Endodermal cell (in vitro differentiated cells): ENCODE measurements around the gene SLC35E3. TPM values are rescaled to one million over a fixed set of nuclear protein-coding genes. Genes with fewer than 3 reads are reported as not detected.

Experiments
- DNase-seq: peaks from one replicate; pipeline ENCODE4 v3.0.0-alpha.2; 2017
- H3K27ac ChIP-seq: 2 replicates; pipeline ENCODE4 v1.5.1; 2013; ENCODE audit warnings: mild to moderate bottlenecking, low read depth, low read length, moderate library complexity
- H3K27me3 ChIP-seq: 2 replicates; pipeline ENCODE4 v1.6.1; 2013; ENCODE audit warnings: mild to moderate bottlenecking, low read length, moderate library complexity; ENCODE audit not compliant: insufficient read depth, control insufficient read depth, poor library complexity, severe bottlenecking
- H3K36me3 ChIP-seq: 2 replicates; pipeline ENCODE4 v1.7.0; 2013; ENCODE audit warnings: mild to moderate bottlenecking, low read length, moderate library complexity; ENCODE audit not compliant: control insufficient read depth, insufficient read depth
- H3K4me1 ChIP-seq: one replicate; pipeline ENCODE4 v1.7.0; 2013; ENCODE audit warnings: low read length; ENCODE audit not compliant: control insufficient read depth, insufficient read depth
- H3K4me3 ChIP-seq: 2 replicates; pipeline ENCODE4 v1.5.1; 2013; ENCODE audit warnings: mild to moderate bottlenecking, low read length, moderate library complexity
- H3K9ac ChIP-seq: 2 replicates; pipeline ENCODE4 v1.6.1; 2013; ENCODE audit warnings: mild to moderate bottlenecking, low read length, moderate library complexity; ENCODE audit not compliant: poor library complexity, severe bottlenecking; ENCODE audit errors: extremely low read depth
- H3K9me3 ChIP-seq: 2 replicates; pipeline ENCODE4 v1.6.1; 2013; ENCODE audit warnings: mild to moderate bottlenecking, low read length, moderate library complexity; ENCODE audit not compliant: control insufficient read depth
- H3K27ac Mint-ChIP-seq: 2 replicates; pipeline ENCODE4 v1.8.0; 2020; ENCODE audit warnings: mixed read lengths
- H3K27me3 Mint-ChIP-seq: 2 replicates; pipeline ENCODE4 v1.8.0; 2021; ENCODE audit warnings: mild to moderate bottlenecking, mixed read lengths; ENCODE audit not compliant: insufficient read depth
- H3K36me3 Mint-ChIP-seq: 2 replicates; pipeline ENCODE4 v1.8.0; 2020; ENCODE audit warnings: low read depth, mixed read lengths
- H3K4me1 Mint-ChIP-seq: 2 replicates; pipeline ENCODE4 v1.8.0; 2020; ENCODE audit warnings: mixed read lengths
- H3K4me3 Mint-ChIP-seq: 2 replicates; pipeline ENCODE4 v1.8.0; 2020; ENCODE audit warnings: mild to moderate bottlenecking, moderate library complexity, mixed read lengths
- H3K9me3 Mint-ChIP-seq: 2 replicates; pipeline ENCODE4 v1.8.0; 2020; ENCODE audit warnings: mild to moderate bottlenecking, mixed read lengths
- CTCF ChIP-seq: fragments of 200-600 bp; sonication (generic); conservative IDR thresholded peaks from 2 replicates; pipeline ENCODE4 v1.5.0; 2021; ENCODE audit warnings: antibody characterized with exemption, mild to moderate bottlenecking
- WGBS, 2 experiments: methylation state at CpG; one replicate each; pipeline versions ENCODE4 v1.1.5 to v1.1.7; 2013; ENCODE audit warnings: missing lambda C conversion rate in 2 of 2, mixed read lengths in 1 of 2; ENCODE audit not compliant: insufficient coverage in 1 of 2, insufficient read length in 1 of 2; 5-methylcytosine and 5-hydroxymethylcytosine counted together
- total RNA-seq, 2 donors: library from RNA; stranded (reverse); fragmentation: NEBNext Ultra II Directional in 1 of 2; extraction: Animal tissue kit (Norgen Biotek cat#: 25700) in 1 of 2; gene quantifications; 2 replicates in 1 of 2; 3 replicates in 1 of 2; pipeline ENCODE4 v1.2.1, GENCODE V29; 2021

Gene SLC35E3
- total RNA-seq, 2 donors from 2014 or later: 12.6 to 12.7 TPM

- no peaks in the 10 kb centered on the region for H3K9me3 Mint-ChIP-seq
- no peak overlapping the region for H3K9ac ChIP-seq
Observed at GRCh38 chr12:68749861-68750260, 3.9 kb downstream of the SLC35E3 start.

GRCh38 chr12:68750506-68750905 is 4.5 kb downstream of the SLC35E3 start:
- no peaks in the 10 kb centered on the region for H3K27me3 ChIP-seq
- no peaks in the 10 kb centered on the region for H3K27me3 Mint-ChIP-seq
- no peak overlapping the region for H3K9ac ChIP-seq
- WGBS, 2 experiments: 80 to 81% methylated on average over 3 to 4 of the region's 4 CpGs
- H3K9me3 Mint-ChIP-seq: no peaks in the 10 kb centered on the region
- H3K9me3 ChIP-seq: no peaks in the 10 kb centered on the region
- peaks cover 51% of the 10 kb centered on the region for H3K36me3 ChIP-seq
- DNase-seq: peak; percentile 55
- no peak overlapping the region for H3K27ac ChIP-seq
- H3K27ac Mint-ChIP-seq: no peak overlapping the region
- H3K4me3 ChIP-seq: no peak overlapping the region
- peaks cover 8% of the 10 kb centered on the region for H3K4me1 Mint-ChIP-seq
- TF ChIP-seq CTCF: no peak
- H3K36me3 Mint-ChIP-seq: peaks cover 28% of the 10 kb centered on the region
- no peak overlapping the region for H3K4me3 Mint-ChIP-seq
- H3K4me1 ChIP-seq: no peaks in the 10 kb centered on the region

More at GRCh38 chr12:68749861-68750260, 3.9 kb downstream of the SLC35E3 start:
- H3K4me3 Mint-ChIP-seq: no peak overlapping the region
- WGBS, 2 experiments: 92 to 100% methylated on average over 3 to 4 of the region's 4 CpGs
- peaks cover 8% of the 10 kb centered on the region for H3K4me1 Mint-ChIP-seq
- Histone ChIP-seq H3K36me3 (peaks cover 45% of the 10 kb centered on the region), H3K4me3 (no peak overlapping the region), H3K27me3 (no peaks in the 10 kb centered on the region), H3K9me3 (no peaks in the 10 kb centered on the region), H3K27ac (no peak overlapping the region), H3K4me1 (no peaks in the 10 kb centered on the region)
- peak overlapping the region; percentile 5 for H3K27ac Mint-ChIP-seq
- H3K36me3 Mint-ChIP-seq: peaks cover 23% of the 10 kb centered on the region
- no peak for TF ChIP-seq CTCF
- no peaks in the 10 kb centered on the region for H3K27me3 Mint-ChIP-seq
- no peak for DNase-seq

DNA sequence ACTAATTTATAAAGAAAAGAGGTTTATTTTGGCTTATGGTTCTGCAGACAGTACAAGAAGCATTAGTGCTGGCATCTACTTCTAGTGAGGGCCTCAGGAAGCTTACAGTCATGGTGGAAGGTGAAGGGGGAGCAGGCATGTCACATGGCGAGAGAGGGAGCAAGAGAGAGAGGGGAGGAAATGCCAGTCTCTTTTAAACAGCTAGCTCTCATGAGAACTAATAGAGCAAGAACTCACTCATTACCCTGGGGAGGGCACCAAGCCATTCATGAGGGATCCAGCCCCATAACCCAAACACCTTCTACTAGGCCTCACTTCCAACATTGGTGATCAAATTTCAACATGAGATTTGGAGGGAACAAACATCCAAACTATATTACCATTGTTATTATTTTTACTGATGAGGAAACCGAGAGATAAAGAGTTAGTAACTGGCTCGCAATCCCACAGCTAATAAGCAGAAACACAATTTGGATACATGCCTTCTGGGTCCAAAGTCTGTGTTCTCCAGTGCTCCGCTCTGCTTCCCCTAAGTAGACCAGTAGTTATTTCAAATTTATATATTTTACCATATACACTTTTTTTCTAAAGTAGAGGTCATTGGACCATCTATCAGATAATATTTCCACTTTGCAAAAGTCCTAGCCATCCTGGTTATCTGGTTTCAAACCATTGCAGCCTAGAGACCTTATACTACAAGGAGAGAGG is 9.7 kb downstream of the SLC35E3 start:
- Mint-ChIP-seq H3K4me1 (no peaks in the 10 kb centered on the region), H3K27me3 (no peaks in the 10 kb centered on the region), H3K36me3 (peaks cover 66% of the 10 kb centered on the region), H3K4me3 (no peak overlapping the region), H3K27ac (no peak overlapping the region), H3K9me3 (no peaks in the 10 kb centered on the region)
- H3K36me3 ChIP-seq: peaks cover 71% of the 10 kb centered on the region
- no peak for TF ChIP-seq CTCF
- no peak overlapping the region for H3K9ac ChIP-seq
- no peak overlapping the region for H3K4me3 ChIP-seq
- WGBS, 2 experiments: 97 to 100% methylated on average over 2 to 3 of the region's 4 CpGs
- no peak for DNase-seq
- no peaks in the 10 kb centered on the region for H3K4me1 ChIP-seq
- H3K27me3 ChIP-seq: no peaks in the 10 kb centered on the region
- H3K9me3 ChIP-seq: no peaks in the 10 kb centered on the region
- H3K27ac ChIP-seq: no peak overlapping the region
